GM23248 (cell line): Measurements from ENCODE around the gene SLFN5. TPM values are rescaled to one million over a fixed set of nuclear protein-coding genes. Genes with fewer than 3 reads are reported as not detected.

Experiments
- DNase-seq: peaks from one replicate; pipeline ENCODE4 v3.0.0-alpha.2; 2015
- H2AFZ ChIP-seq: fragments of 200-600 bp; sonication (generic); 2 replicates; pipeline ENCODE4 v1.6.1; 2016; ENCODE audit warnings: antibody characterized with exemption
- H3F3A ChIP-seq: fragments of 200-600 bp; sonication (generic); 2 replicates; pipeline ENCODE4 v1.6.1; 2016; ENCODE audit warnings: mild to moderate bottlenecking, antibody characterized with exemption, mixed run types; ENCODE audit not compliant: insufficient read depth
- H3K27ac ChIP-seq: fragments of 200-600 bp; sonication (generic); 2 replicates; pipeline ENCODE4 v1.5.1; 2016; ENCODE audit warnings: mild to moderate bottlenecking
- H3K27me3 ChIP-seq: fragments of 200-600 bp; sonication (generic); replicated peaks from 2 replicates; pipeline ENCODE4 v1.6.1; 2016; ENCODE audit warnings: mild to moderate bottlenecking; ENCODE audit not compliant: insufficient read depth
- H3K36me3 ChIP-seq: fragments of 200-600 bp; sonication (generic); 2 replicates; pipeline ENCODE4 v1.6.1; 2016; ENCODE audit warnings: low read depth, mild to moderate bottlenecking
- H3K4me1 ChIP-seq: fragments of 200-600 bp; sonication (generic); 2 replicates; pipeline ENCODE4 v1.6.1; 2016; ENCODE audit warnings: mild to moderate bottlenecking; ENCODE audit not compliant: insufficient read depth
- H3K4me2 ChIP-seq: fragments of 200-600 bp; sonication (generic); one replicate; pipeline ENCODE4 v1.6.1; 2016; ENCODE audit warnings: mild to moderate bottlenecking; ENCODE audit not compliant: unreplicated experiment
- H3K4me3 ChIP-seq: fragments of 200-600 bp; sonication (generic); 2 replicates; pipeline ENCODE4 v1.5.1; 2016; ENCODE audit warnings: mild to moderate bottlenecking
- H3K79me2 ChIP-seq: fragments of 200-600 bp; sonication (generic); 2 replicates; pipeline ENCODE4 v1.6.1; 2016; ENCODE audit warnings: mild to moderate bottlenecking; ENCODE audit not compliant: insufficient read depth
- H3K9ac ChIP-seq: fragments of 200-600 bp; sonication (generic); 2 replicates; pipeline ENCODE4 v1.6.1; 2016; ENCODE audit warnings: mild to moderate bottlenecking
- H3K9me2 ChIP-seq: fragments of 200-600 bp; sonication (generic); 2 replicates; pipeline ENCODE4 v1.6.1; 2016; ENCODE audit warnings: mixed run types, mild to moderate bottlenecking, moderate library complexity; ENCODE audit not compliant: insufficient read depth
- H3K9me3 ChIP-seq: fragments of 200-600 bp; sonication (generic); one replicate; pipeline ENCODE4 v1.6.1; 2017; ENCODE audit warnings: low read depth
- H4K20me1 ChIP-seq: fragments of 200-600 bp; sonication (generic); 2 replicates; pipeline ENCODE4 v1.6.0; 2016; ENCODE audit not compliant: insufficient read depth
- EZH2 ChIP-seq: fragments of 200-600 bp; sonication (generic); IDR thresholded peaks from 2 replicates; pipeline ENCODE4 v1.6.1; 2018; ENCODE audit warnings: antibody characterized with exemption, mild to moderate bottlenecking; ENCODE audit not compliant: insufficient read depth, poor library complexity, severe bottlenecking
- EZH2phosphoT487 ChIP-seq: fragments of 200-600 bp; sonication (generic); IDR thresholded peaks from 2 replicates; pipeline ENCODE4 v1.6.1; 2018; ENCODE audit warnings: antibody characterized with exemption, moderate library complexity, mild to moderate bottlenecking, low read depth; ENCODE audit not compliant: insufficient read depth
- WGBS, 2 experiments: methylation state at CpG; one replicate each; pipeline ENCODE4 v1.1.6; 2015 to 2017; ENCODE audit warnings: low lambda C conversion rate in 2 of 2, low coverage in 1 of 2; ENCODE audit errors: missing lambda C conversion rate in 2 of 2; 5-methylcytosine and 5-hydroxymethylcytosine counted together
- in situ Hi-C: fragments of 300-500 bp; cut with MboI; formaldehyde crosslinking; loops from 2 replicates; pipeline ENCODE4 v1.15.0; 2020
- polyA plus RNA-seq: library from polyadenylated mRNA; unstranded; fragments of >200 nt; fragmentation: Nextera tagmentation; extraction: Ambion mirVana; gene quantifications from 2 replicates; pipeline ENCODE4 v1.2.1, GENCODE V29; 2016
- total RNA-seq: library from RNA; depleted of rRNA; stranded (reverse); fragments of >200 nt; shearing (Covaris generic); gene quantifications from 2 replicates; pipeline ENCODE4 v1.2.3, GENCODE V29; 2014

SLFN5 gene
- total and polyA plus RNA-seq, 2 experiments from 2014 or later = 33.4 to 57.3 TPM

DNA sequence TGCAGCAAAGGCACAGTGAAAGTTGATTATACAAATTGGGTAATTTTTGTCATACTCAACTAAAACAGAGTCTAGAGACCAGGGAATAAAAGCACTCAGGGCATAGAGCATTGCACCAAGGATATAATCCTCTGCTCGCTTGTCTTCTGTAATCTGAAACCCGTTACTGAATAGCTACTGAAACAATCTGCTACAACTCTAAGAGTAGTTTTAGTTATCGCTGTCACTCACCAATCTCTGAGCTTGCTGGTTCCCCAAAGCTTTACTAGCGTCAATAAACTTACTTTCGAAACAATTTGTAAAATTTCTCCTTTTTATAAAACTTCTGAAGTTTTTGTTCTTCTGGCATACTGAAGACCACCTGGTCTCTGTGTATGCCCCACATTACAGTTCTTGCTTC is 25.8 kb upstream of the SLFN5 start:
- Histone ChIP-seq H3K36me3 (no peaks in the 10 kb centered on the region), H3K9ac (no peak overlapping the region), H3K9me3 (no peaks in the 10 kb centered on the region), H3K27ac (no peak overlapping the region), H3F3A (no peaks in the 10 kb centered on the region), H3K79me2 (no peaks in the 10 kb centered on the region), H4K20me1 (no peaks in the 10 kb centered on the region), H3K4me1 (no peaks in the 10 kb centered on the region), H2AFZ (no peak overlapping the region), H3K4me2 (no peak overlapping the region), H3K9me2 (no peaks in the 10 kb centered on the region), H3K27me3 (peaks cover 15% of the 10 kb centered on the region), H3K4me3 (no peak overlapping the region)
- TF ChIP-seq EZH2phosphoT487 (no peak), EZH2 (no peak)
- WGBS, 2 experiments = 57 to 64% methylated on average over 5 of the region's 5 CpGs
- in situ Hi-C loops = no loop called here
- no peak for DNase-seq

- no peaks in the 10 kb centered on the region for H3K36me3 ChIP-seq
- TF ChIP-seq EZH2 (no peak), EZH2phosphoT487 (no peak)
Measured at GRCh38 chr17:35218915-35219314, 24.0 kb upstream of the SLFN5 start.

DNA sequence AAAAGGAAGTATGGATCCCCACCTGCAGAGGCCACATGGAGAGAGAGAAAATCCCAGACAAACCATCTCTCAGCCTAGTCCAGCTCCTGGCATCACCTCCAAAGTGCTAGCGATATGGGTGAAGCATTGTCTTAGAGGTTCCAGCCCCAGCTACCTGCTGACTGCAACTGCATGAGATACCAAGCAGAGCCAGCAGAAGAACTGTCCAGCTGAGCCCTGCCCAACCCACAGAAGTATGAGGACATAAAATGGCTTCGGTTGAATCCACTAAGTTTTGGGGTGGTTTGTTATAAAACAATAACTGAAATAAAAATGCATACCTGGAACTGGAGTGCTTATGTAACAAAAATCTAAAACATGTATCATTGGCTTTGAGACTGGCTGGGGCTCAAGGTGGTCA is 20.4 kb upstream of the SLFN5 start:
- TF ChIP-seq EZH2phosphoT487 (no peak), EZH2 (no peak)
- Histone ChIP-seq H3K4me1 (no peaks in the 10 kb centered on the region), H3K4me2 (no peak overlapping the region), H3K27me3 (no peaks in the 10 kb centered on the region), H3F3A (no peaks in the 10 kb centered on the region), H2AFZ (no peak overlapping the region), H3K9ac (no peak overlapping the region), H3K27ac (no peak overlapping the region), H3K9me3 (no peaks in the 10 kb centered on the region), H3K79me2 (no peaks in the 10 kb centered on the region), H3K4me3 (no peak overlapping the region), H3K36me3 (no peaks in the 10 kb centered on the region), H3K9me2 (no peaks in the 10 kb centered on the region), H4K20me1 (no peaks in the 10 kb centered on the region)
- in situ Hi-C loops = no loop called here
- no peak for DNase-seq
- WGBS, 2 experiments = 77 to 80% methylated on average over 2 of the region's 2 CpGs

More at GRCh38 chr17:35218915-35219314, 24.0 kb upstream of the SLFN5 start:
- Histone ChIP-seq H3K9ac (no peak overlapping the region), H3K27me3 (peaks cover 15% of the 10 kb centered on the region), H3K4me1 (no peaks in the 10 kb centered on the region), H3K4me2 (no peak overlapping the region), H3F3A (no peaks in the 10 kb centered on the region), H3K79me2 (no peaks in the 10 kb centered on the region), H2AFZ (no peak overlapping the region), H3K9me3 (no peaks in the 10 kb centered on the region), H3K4me3 (no peak overlapping the region), H3K9me2 (no peaks in the 10 kb centered on the region), H4K20me1 (no peaks in the 10 kb centered on the region), H3K27ac (no peak overlapping the region)
- no peak for DNase-seq
- WGBS, 2 experiments = 58 to 70% methylated on average over 2 of the region's 2 CpGs
- in situ Hi-C loops = no loop called here

GRCh38 chr17:35224436-35224835 is 18.4 kb upstream of the SLFN5 start:
- H4K20me1 ChIP-seq = no peaks in the 10 kb centered on the region
- in situ Hi-C loops = no loop called here
- WGBS, 2 experiments = 0 to 3% methylated on average over 1 of the region's 1 CpG

DNA sequence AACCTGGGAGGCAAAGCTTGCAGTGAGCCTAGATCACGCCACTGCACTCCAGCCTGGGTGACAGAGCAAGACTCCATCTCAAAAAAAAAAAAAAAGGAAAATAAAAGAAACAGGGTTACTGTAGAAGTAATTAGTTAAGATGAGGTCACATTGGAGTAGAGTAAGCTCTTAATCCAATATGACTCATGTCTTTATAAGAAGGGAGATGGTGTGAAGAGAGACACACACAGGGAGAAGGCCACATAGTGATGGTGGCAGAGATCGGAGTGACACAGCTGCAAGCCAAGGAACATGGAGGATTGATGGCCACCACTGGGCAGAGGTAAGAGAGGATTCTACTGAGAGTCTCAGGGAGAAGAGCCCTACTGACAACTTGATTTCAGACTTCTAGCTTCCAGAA is 15.3 kb upstream of the SLFN5 start:
- H3K4me3 ChIP-seq = no peak overlapping the region
- DNase-seq = no peak
- H3K9me3 ChIP-seq = no peaks in the 10 kb centered on the region
- TF ChIP-seq EZH2phosphoT487 (no peak), EZH2 (no peak)
- H3K4me1 ChIP-seq = no peaks in the 10 kb centered on the region
- H3K4me2 ChIP-seq = no peak overlapping the region
- H3K79me2 ChIP-seq = no peaks in the 10 kb centered on the region
- no peaks in the 10 kb centered on the region for H3F3A ChIP-seq
- H2AFZ ChIP-seq = no peak overlapping the region
- no peak overlapping the region for H3K9ac ChIP-seq
- no peaks in the 10 kb centered on the region for H3K27me3 ChIP-seq
- in situ Hi-C loops = no loop called here
- H3K36me3 ChIP-seq = no peaks in the 10 kb centered on the region
- H3K27ac ChIP-seq = no peak overlapping the region
- 80 to 87% methylated on average over 2 of the region's 2 CpGs for WGBS, 2 experiments
- H3K9me2 ChIP-seq = no peaks in the 10 kb centered on the region
- H4K20me1 ChIP-seq = no peaks in the 10 kb centered on the region

More at GRCh38 chr17:35224436-35224835, 18.4 kb upstream of the SLFN5 start:
- H3K4me2 ChIP-seq = no peak overlapping the region
- no peaks in the 10 kb centered on the region for H3K4me1 ChIP-seq
- no peaks in the 10 kb centered on the region for H3K27me3 ChIP-seq
- H3K79me2 ChIP-seq = no peaks in the 10 kb centered on the region
- no peak overlapping the region for H2AFZ ChIP-seq
- TF ChIP-seq EZH2phosphoT487 (no peak), EZH2 (no peak)
- no peaks in the 10 kb centered on the region for H3K9me3 ChIP-seq
- H3F3A ChIP-seq = no peaks in the 10 kb centered on the region
- H3K4me3 ChIP-seq = no peak overlapping the region
- H3K27ac ChIP-seq = no peak overlapping the region
- no peak overlapping the region for H3K9ac ChIP-seq
- no peaks in the 10 kb centered on the region for H3K9me2 ChIP-seq
- peak; percentile 16 for DNase-seq
- no peaks in the 10 kb centered on the region for H3K36me3 ChIP-seq
